Measurements from ENCODE around the gene ENPP6.

- no peak for TF ChIP-seq GATA3 (IDR thresholded peaks at IDR 0.05; ENCODE audit: low read depth, low read length)
- TF ChIP-seq GATA2 (IDR thresholded peaks at IDR 0.05; ENCODE audit: low read depth, low read length), result no peak
Observed at GRCh38 chr4:184263910-184264732, 46.4 kb upstream of the ENPP6 start.
